IMR-90 (cell line): ENCODE measurements around the gene MREG. TPM values are rescaled to one million over a fixed set of nuclear protein-coding genes. Genes with fewer than 3 reads are reported as not detected.

Source experiments
- ATAC-seq: fragments of 200-7000 bp; cut with Tn5 transposase; 2 replicates; pipeline ENCODE4 v1.9.1; 2020; ENCODE audit warnings: low read depth, mild to moderate bottlenecking, moderate library complexity
- BruUV-seq: library from RNA; stranded (reverse); fragments of 400-500 nt; replicated peaks from 2 replicates; lab custom pipeline; 2021; lab: Mats Ljungman, UMichigan
- CTCF ChIA-PET: fragments of 300-600 bp; formaldehyde crosslinking; extraction: SDS; loops from one replicate; lab custom pipeline; 2021; ENCODE audit warnings: antibody characterized with exemption; lab: Yijun Ruan, JAX
- POLR2A ChIA-PET: fragments of 300-600 bp; sonication (Branson Sonifier 250); formaldehyde crosslinking; loops from one replicate; lab custom pipeline; 2022; ENCODE audit warnings: antibody characterized with exemption; ENCODE audit not compliant: unreplicated experiment; lab: Charles Lee
- DNase-seq: peaks from one replicate; pipeline ENCODE4 v3.0.0; 2013
- H2AFZ ChIP-seq: replicated peaks from 2 replicates; pipeline ENCODE3; 2013; ENCODE audit warnings: low read length, mild to moderate bottlenecking; ENCODE audit not compliant: poor library complexity
- H2AK5ac ChIP-seq: 2 replicates; pipeline ENCODE4 v1.6.1; 2013; ENCODE audit warnings: low read depth, low read length, inconsistent platforms
- H2AK9ac ChIP-seq: replicated peaks from 2 replicates; pipeline ENCODE3; 2013; ENCODE audit warnings: mild to moderate bottlenecking, low read depth, low read length, moderate library complexity; ENCODE audit not compliant: poor library complexity
- H2BK120ac ChIP-seq: 2 replicates; pipeline ENCODE4 v1.6.1; 2013; ENCODE audit warnings: low read depth, low read length, inconsistent platforms
- H2BK15ac ChIP-seq: 3 replicates; pipeline ENCODE4 v1.6.1; 2013; ENCODE audit warnings: low read depth, low read length, inconsistent platforms
- H2BK20ac ChIP-seq: 2 replicates; pipeline ENCODE4 v1.6.1; 2013; ENCODE audit warnings: low read depth, mild to moderate bottlenecking, inconsistent platforms, low read length, moderate library complexity
- H2BK5ac ChIP-seq: 2 replicates; pipeline ENCODE4 v1.6.1; 2013; ENCODE audit warnings: mild to moderate bottlenecking, low read depth, low read length, inconsistent platforms; ENCODE audit not compliant: poor library complexity, severe bottlenecking
- H3K14ac ChIP-seq: replicated peaks from 2 replicates; pipeline ENCODE4 v1.6.1; 2013; ENCODE audit warnings: low read depth, low read length, inconsistent platforms
- H3K18ac ChIP-seq: 2 replicates; pipeline ENCODE4 v1.6.1; 2013; ENCODE audit warnings: low read depth, low read length, control low read depth
- H3K23ac ChIP-seq: 2 replicates; pipeline ENCODE4 v1.6.1; 2013; ENCODE audit warnings: low read depth, low read length, inconsistent platforms
- H3K27ac ChIP-seq: 2 replicates; pipeline ENCODE4 v1.5.1; 2013; ENCODE audit warnings: mild to moderate bottlenecking, control low read depth, low read length; ENCODE audit not compliant: insufficient read depth
- H3K27me3 ChIP-seq: 2 replicates; pipeline ENCODE4 v1.6.1; 2013; ENCODE audit warnings: low read length; ENCODE audit not compliant: control insufficient read depth, insufficient read depth
- H3K36me3 ChIP-seq: 2 replicates; pipeline ENCODE4 v1.6.1; 2013; ENCODE audit warnings: low read length, mixed read lengths; ENCODE audit not compliant: control insufficient read depth, insufficient read depth
- H3K4ac ChIP-seq: 2 replicates; pipeline ENCODE4 v1.6.1; 2013; ENCODE audit warnings: low read depth, low read length, inconsistent platforms
- H3K4me1 ChIP-seq: 2 replicates; pipeline ENCODE4 v1.6.1; 2013; ENCODE audit warnings: low read length, mixed read lengths; ENCODE audit not compliant: control insufficient read depth, insufficient read depth
- H3K4me2 ChIP-seq: 2 replicates; pipeline ENCODE4 v1.6.1; 2013; ENCODE audit warnings: low read depth, mild to moderate bottlenecking, control low read depth, low read length, moderate library complexity
- H3K4me3 ChIP-seq: 2 replicates; pipeline ENCODE4 v1.5.1; 2013; ENCODE audit warnings: low read depth, mild to moderate bottlenecking, control low read depth, low read length, moderate library complexity; ENCODE audit not compliant: insufficient read depth
- H3K56ac ChIP-seq: 2 replicates; pipeline ENCODE4 v1.6.1; 2013; ENCODE audit warnings: low read length, inconsistent platforms; ENCODE audit not compliant: insufficient read depth; ENCODE audit errors: extremely low read depth
- H3K79me1 ChIP-seq, 2 experiments: 2 replicates each; pipeline ENCODE4 v1.6.1; 2013; ENCODE audit warnings: low read length in 2 of 2, inconsistent platforms in 1 of 2, low read depth in 1 of 2
- H3K9ac ChIP-seq: 2 replicates; pipeline ENCODE4 v1.6.1; 2013; ENCODE audit warnings: low read depth, low read length, control low read depth
- H3K9me1 ChIP-seq: 2 replicates; pipeline ENCODE4 v1.6.1; 2013; ENCODE audit warnings: low read length, inconsistent platforms; ENCODE audit not compliant: insufficient read depth
- H3K9me3 ChIP-seq: 2 replicates; pipeline ENCODE4 v1.6.1; 2013; ENCODE audit warnings: low read length; ENCODE audit not compliant: control insufficient read depth, insufficient read depth
- H4K20me1 ChIP-seq: 2 replicates; pipeline ENCODE4 v1.6.1; 2013; ENCODE audit warnings: low read length, inconsistent platforms; ENCODE audit not compliant: insufficient read depth
- H4K5ac ChIP-seq: 2 replicates; pipeline ENCODE4 v1.6.1; 2013; ENCODE audit warnings: mild to moderate bottlenecking, low read depth, low read length, control low read depth
- H4K8ac ChIP-seq, 2 experiments: 2 replicates each; pipeline ENCODE4 v1.6.1; 2013; ENCODE audit warnings: low read depth in 2 of 2, low read length in 2 of 2, control low read depth in 1 of 2, inconsistent platforms in 1 of 2
- H4K91ac ChIP-seq: 2 replicates; pipeline ENCODE4 v1.6.1; 2013; ENCODE audit warnings: low read depth, low read length, inconsistent platforms; ENCODE audit not compliant: insufficient read depth
- CHD1 ChIP-seq: IDR thresholded peaks from 2 replicates; pipeline ENCODE4 v1.6.1; 2012; ENCODE audit warnings: low read depth, low read length, improper control_type of control experiment
- FOS ChIP-seq: fragments of 150-350 bp; IDR thresholded peaks from 2 replicates; pipeline ENCODE4 v1.6.1; 2016; ENCODE audit warnings: low read depth, low read length
- MAFK ChIP-seq: IDR thresholded peaks from 2 replicates; pipeline ENCODE4 v1.6.1; 2012; ENCODE audit warnings: low read depth, low read length, improper control_type of control experiment
- MAZ ChIP-seq: IDR thresholded peaks from 2 replicates; pipeline ENCODE4 v1.6.1; 2012; ENCODE audit warnings: low read depth, mild to moderate bottlenecking, low read length, improper control_type of control experiment, moderate library complexity, borderline replicate concordance
- MXI1 ChIP-seq: IDR thresholded peaks from 2 replicates; pipeline ENCODE4 v1.6.1; 2012; ENCODE audit warnings: low read depth, mild to moderate bottlenecking, low read length, moderate library complexity, borderline replicate concordance
- RCOR1 ChIP-seq: IDR thresholded peaks from 2 replicates; pipeline ENCODE4 v1.6.1; 2012; ENCODE audit warnings: mild to moderate bottlenecking, low read length, improper control_type of control experiment; ENCODE audit not compliant: insufficient replicate concordance
- WGBS, 2 experiments: methylation state at CpG; one replicate each; pipeline versions ENCODE4 v1.1.5 to v1.1.7; 2013; ENCODE audit warnings: missing lambda C conversion rate in 2 of 2; ENCODE audit not compliant: insufficient read length in 1 of 2; ENCODE audit errors: extremely low coverage in 2 of 2; 5-methylcytosine and 5-hydroxymethylcytosine counted together
- dilution Hi-C: fragments of 300-500 bp; cut with HindIII; formaldehyde crosslinking; loops from one replicate; pipeline ENCODE4 v1.14.3; 2018; ENCODE audit warnings: low sequenced_read_pairs; ENCODE audit not compliant: unreplicated experiment
- in situ Hi-C: fragments of 300-500 bp; cut with MboI; formaldehyde crosslinking; loops from 3 replicates; pipeline ENCODE4 v1.14.3; 2019; ENCODE audit warnings: low sequenced_read_pairs, inconsistent platforms, mixed read lengths
- intact Hi-C: fragments of 100-400 bp; cut with micrococcal nuclease; formaldehyde crosslinking; loops from 2 replicates; pipeline ENCODE4 v1.10.0; 2022
- polyA plus RNA-seq, 3 experiments: library from polyadenylated mRNA; depleted of rRNA; stranded (reverse); fragments of >200 nt; gene quantifications; 2 replicates each; pipeline ENCODE4 v1.2.3, GENCODE V29; 2012; ENCODE audit warnings: low replicate concordance in 1 of 3
- total RNA-seq: library from RNA; depleted of rRNA; stranded (reverse); fragments of >200 nt; gene quantifications from 2 replicates; pipeline ENCODE4 v1.2.3, GENCODE V29; 2012

The MREG gene
- total and polyA plus RNA-seq, 2 of the 4 experiments (the other 2 are of a cell fraction): 1.0 to 1.8 TPM

DNA sequence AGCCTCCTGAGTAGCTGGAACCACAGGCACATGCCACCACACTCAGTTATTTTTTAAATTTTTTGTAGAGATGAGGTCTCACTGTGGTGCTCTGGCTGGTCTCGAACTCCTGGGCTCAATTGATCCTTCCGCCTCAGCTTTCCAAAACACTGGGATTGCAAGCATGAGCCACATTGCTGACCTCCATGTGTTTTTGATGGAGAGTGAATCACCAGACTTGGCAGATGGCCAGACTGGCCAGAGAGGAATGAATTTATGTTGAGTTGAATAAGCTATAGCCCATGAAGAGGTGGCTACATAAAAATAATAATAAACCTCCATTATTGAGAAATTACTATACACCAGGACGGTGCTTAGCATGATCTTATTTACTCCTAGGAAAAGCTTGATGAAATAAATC is 91.5 kb downstream of the MREG start:
- no peak overlapping the region for H4K91ac ChIP-seq
- no CpG with 5 or more reads among the region's 3 CpGs for WGBS, 2 experiments
- no peak overlapping the region for H2BK15ac ChIP-seq
- H4K8ac ChIP-seq: no peak overlapping the region
- DNase-seq (peak; percentile 96), ATAC-seq (peak; percentile 33)
- no peak overlapping the region for H2AK9ac ChIP-seq
- in situ Hi-C loops: no loop called here
- H2BK20ac ChIP-seq: no peak overlapping the region
- no peak overlapping the region for H2AK5ac ChIP-seq
- no peak overlapping the region for H3K56ac ChIP-seq
- H3K4me2 ChIP-seq: no peak overlapping the region
- peaks cover 3% of the 10 kb centered on the region; the same call in 1 of the 2 replicates for H3K9me1 ChIP-seq
- H2BK120ac ChIP-seq: no peak overlapping the region
- H3K14ac ChIP-seq: no peak overlapping the region
- H3K4ac ChIP-seq: peak overlapping the region; percentile 9; the same call in 1 of the 2 replicates
- peak overlapping the region; percentile 52; the same call in 1 of the 2 replicates for H3K18ac ChIP-seq
- TF ChIP-seq MXI1: peak; percentile 65; the same call in 1 of the 2 replicates
- TF ChIP-seq CHD1: no peak
- peak; percentile 32; the same call in 1 of the 2 replicates for TF ChIP-seq MAFK
- peak; percentile 91 for TF ChIP-seq RCOR1
- TF ChIP-seq MAZ: no peak
- TF ChIP-seq FOS: peak; percentile 79; the same call in 1 of the 2 replicates
- ChIA-PET POLR2A (interaction anchor here (1.1 kb wide), 1 partner anchor 502 kb away, joined by 4 read pairs; no protein-coding TSS in a partner anchor), CTCF (interaction anchor here (0.6 kb wide), 1 partner anchor 481 kb away, joined by 5 read pairs; no protein-coding TSS in a partner anchor)
- no peak overlapping the region for H2BK5ac ChIP-seq
- H3K9ac ChIP-seq: no peak overlapping the region
- H3K23ac ChIP-seq: no peak overlapping the region
- H3K79me1 ChIP-seq: no peaks in the 10 kb centered on the region
- H3K36me3 ChIP-seq: no peaks in the 10 kb centered on the region
- H3K27me3 ChIP-seq: no peaks in the 10 kb centered on the region
- peaks cover 12% of the 10 kb centered on the region for H3K4me1 ChIP-seq
- no peaks in the 10 kb centered on the region for H4K20me1 ChIP-seq
- no TSS peak for BruUV-seq
- intact Hi-C loops: loop anchor here (2.0 to 5.0 kb wide), 2 partner anchors 230 to 961 kb away; no protein-coding TSS in a partner anchor
- H3K4me3 ChIP-seq: no peak overlapping the region
- H2AFZ ChIP-seq: no peak overlapping the region
- no peaks in the 10 kb centered on the region for H3K9me3 ChIP-seq
- dilution Hi-C loops: no loop called here
- 0 out of 2 replicates have a peak overlapping the region, but pooled peaks have one; percentile 34 for H3K27ac ChIP-seq
- no peak overlapping the region for H4K5ac ChIP-seq
